H1 (cell line): Measurements from ENCODE around the gene CYBB. TPM values are rescaled to one million over a fixed set of nuclear protein-coding genes. Genes with fewer than 3 reads are reported as not detected.

ENCODE experiments used
- CTCF ChIA-PET: fragments of 300-600 bp; sonication (Branson Sonifier 250); formaldehyde crosslinking; loops from one replicate; lab custom pipeline; 2021; ENCODE audit not compliant: partially characterized antibody; lab: Charles Lee
- POLR2A ChIA-PET: fragments of 300-600 bp; sonication (Branson Sonifier 250); formaldehyde crosslinking; loops from one replicate; lab custom pipeline; 2021; ENCODE audit warnings: inconsistent platforms; ENCODE audit not compliant: partially characterized antibody; lab: Charles Lee
- DNase-seq, 2 experiments: peaks; one replicate each; pipeline versions ENCODE4 v3.0.0 to v3.0.0-alpha.2; 2010 to 2022; ENCODE audit warnings: low spot score in 2 of 2, low read depth in 1 of 2, mixed read lengths in 1 of 2
- FAIRE-seq: peaks from 2 replicates; lab custom pipeline; 2011; peaks lifted over from hg19 to GRCh38; lab: Jason Lieb, UNC
- H2AFZ ChIP-seq: 2 replicates; pipeline ENCODE4 v1.8.1; 2012; ENCODE audit warnings: low read length, inconsistent platforms
- H2AK5ac ChIP-seq: 2 replicates; pipeline ENCODE4 v1.6.1; 2013; ENCODE audit warnings: low read depth, low read length
- H2BK120ac ChIP-seq: replicated peaks from 2 replicates; pipeline ENCODE3; 2013; ENCODE audit warnings: low read depth, low read length, inconsistent platforms
- H2BK12ac ChIP-seq: 2 replicates; pipeline ENCODE4 v1.6.1; 2013; ENCODE audit warnings: low read depth, low read length
- H2BK15ac ChIP-seq: 2 replicates; pipeline ENCODE4 v1.6.1; 2013; ENCODE audit warnings: low read length
- H2BK20ac ChIP-seq: 2 replicates; pipeline ENCODE4 v1.6.1; 2013; ENCODE audit warnings: low read length
- H2BK5ac ChIP-seq: 2 replicates; pipeline ENCODE4 v1.6.1; 2013; ENCODE audit warnings: low read depth, low read length
- H3K14ac ChIP-seq: 2 replicates; pipeline ENCODE4 v1.6.1; 2013; ENCODE audit warnings: inconsistent platforms; ENCODE audit not compliant: insufficient read length
- H3K18ac ChIP-seq: 2 replicates; pipeline ENCODE4 v1.6.1; 2013; ENCODE audit warnings: low read length; ENCODE audit errors: extremely low read depth
- H3K23ac ChIP-seq: 2 replicates; pipeline ENCODE4 v1.6.1; 2013; ENCODE audit warnings: inconsistent platforms; ENCODE audit not compliant: insufficient read length
- H3K23me2 ChIP-seq: 2 replicates; pipeline ENCODE4 v1.6.1; 2013; ENCODE audit warnings: low read depth, low read length
- H3K27ac ChIP-seq: 2 replicates; pipeline ENCODE4 v1.6.1; 2011; ENCODE audit warnings: low read depth, low read length, inconsistent platforms
- H3K27me3 ChIP-seq, 4 experiments: replicated peaks in 1 of 4; 1 replicate in 1 of 4; 2 replicates in 3 of 4; pipeline versions ENCODE4 v1.6.1 to v1.8.1; 2011 to 2013; ENCODE audit warnings: low read length in 3 of 4, mild to moderate bottlenecking in 3 of 4, inconsistent platforms in 2 of 4, mixed read lengths in 2 of 4, moderate library complexity in 1 of 4; ENCODE audit not compliant: control insufficient read depth in 3 of 4, insufficient read depth in 3 of 4; ENCODE audit errors: extremely low read depth in 1 of 4
- H3K36me3 ChIP-seq, 4 experiments: 2 replicates each; pipeline versions ENCODE4 v1.6.1 to v1.8.1; 2011 to 2013; ENCODE audit warnings: mild to moderate bottlenecking in 4 of 4, low read length in 3 of 4, moderate library complexity in 2 of 4, control low read depth in 1 of 4, inconsistent platforms in 1 of 4; ENCODE audit not compliant: insufficient read depth in 4 of 4, control insufficient read depth in 2 of 4
- H3K4ac ChIP-seq: replicated peaks from 2 replicates; pipeline ENCODE3; 2013; ENCODE audit warnings: low read length, low read depth, mixed read lengths, inconsistent platforms; ENCODE audit not compliant: insufficient read length
- H3K4me1 ChIP-seq, 4 experiments: replicated peaks in 1 of 4; 1 replicate in 1 of 4; 2 replicates in 3 of 4; pipeline versions ENCODE4 v1.6.1 to v1.8.1; 2011 to 2013; ENCODE audit warnings: low read length in 3 of 4, inconsistent platforms in 2 of 4, mixed read lengths in 1 of 4; ENCODE audit not compliant: insufficient read depth in 4 of 4, control insufficient read depth in 3 of 4
- H3K4me2 ChIP-seq, 2 experiments: 2 replicates each; pipeline versions ENCODE4 v1.6.1 to v1.8.1; 2011 to 2013; ENCODE audit warnings: low read depth in 2 of 2, low read length in 2 of 2, control low read depth in 1 of 2, inconsistent platforms in 1 of 2, mild to moderate bottlenecking in 1 of 2; ENCODE audit not compliant: insufficient read depth in 1 of 2
- H3K4me3 ChIP-seq, 4 experiments: fragments of 200-600, 300-600 bp in 1 of 4; sonication (generic), shearing (Covaris generic), sonication (Bioruptor Twin) in 1 of 4; 2 replicates each; pipeline versions ENCODE4 v1.5.1 to v1.8.1; 2011 to 2016; ENCODE audit warnings: low read length in 4 of 4, low read depth in 3 of 4, control low read depth in 2 of 4, inconsistent platforms in 2 of 4, mild to moderate bottlenecking in 2 of 4, mixed read lengths in 1 of 4, moderate library complexity in 1 of 4; ENCODE audit not compliant: insufficient read depth in 2 of 4; ENCODE audit errors: extremely low read depth in 1 of 4
- H3K56ac ChIP-seq: replicated peaks from 2 replicates; pipeline ENCODE3; 2013; ENCODE audit warnings: low read depth, mild to moderate bottlenecking, mixed read lengths, low read length, inconsistent platforms; ENCODE audit not compliant: insufficient read length
- H3K79me1 ChIP-seq: 2 replicates; pipeline ENCODE4 v1.6.1; 2013; ENCODE audit warnings: low read depth, low read length, control low read depth
- H3K79me2 ChIP-seq, 2 experiments: 2 replicates each; pipeline versions ENCODE4 v1.6.1 to v1.8.1; 2012 to 2013; ENCODE audit warnings: low read length in 2 of 2, mild to moderate bottlenecking in 2 of 2, inconsistent platforms in 1 of 2; ENCODE audit not compliant: insufficient read depth in 2 of 2, control insufficient read depth in 1 of 2
- H3K9ac ChIP-seq, 4 experiments: replicated peaks in 1 of 4; 1 replicate in 1 of 4; 2 replicates in 3 of 4; pipeline versions ENCODE4 v1.6.1 to v1.8.1; 2011 to 2013; ENCODE audit warnings: low read depth in 3 of 4, low read length in 3 of 4, control low read depth in 2 of 4, mild to moderate bottlenecking in 2 of 4, moderate library complexity in 2 of 4, inconsistent platforms in 1 of 4; ENCODE audit errors: extremely low read depth in 1 of 4
- H3K9me3 ChIP-seq, 2 experiments: 2 replicates each; pipeline versions ENCODE4 v1.6.1 to v1.8.1; 2012 to 2013; ENCODE audit warnings: mild to moderate bottlenecking in 2 of 2, moderate library complexity in 2 of 2, control low read depth in 1 of 2, inconsistent platforms in 1 of 2, low read depth in 1 of 2, low read length in 1 of 2, mixed read lengths in 1 of 2; ENCODE audit not compliant: insufficient read depth in 2 of 2
- H4K20me1 ChIP-seq, 2 experiments: replicated peaks in 1 of 2; 2 replicates each; pipeline versions ENCODE3 to v1.8.1; 2011 to 2013; ENCODE audit warnings: inconsistent platforms in 2 of 2, low read length in 2 of 2, mild to moderate bottlenecking in 1 of 2; ENCODE audit not compliant: insufficient read depth in 2 of 2, control insufficient read depth in 1 of 2
- H4K5ac ChIP-seq: 2 replicates; pipeline ENCODE4 v1.6.1; 2013; ENCODE audit warnings: low read length, low read depth, mixed read lengths, inconsistent platforms; ENCODE audit not compliant: insufficient read length
- H4K8ac ChIP-seq: 2 replicates; pipeline ENCODE4 v1.8.0; 2013; ENCODE audit warnings: mild to moderate bottlenecking, moderate library complexity, low read length, inconsistent platforms; ENCODE audit not compliant: insufficient read depth; ENCODE audit errors: extremely low read depth
- H4K91ac ChIP-seq: replicated peaks from 2 replicates; pipeline ENCODE3; 2013; ENCODE audit warnings: low read length, mixed read lengths, inconsistent platforms; ENCODE audit not compliant: insufficient read length
- CTBP2 ChIP-seq: IDR thresholded peaks from 2 replicates; pipeline ENCODE4 v1.7.0; 2011; ENCODE audit warnings: borderline replicate concordance, mild to moderate bottlenecking, moderate library complexity, mixed read lengths, low read length; ENCODE audit not compliant: insufficient read depth, insufficient read length
- GTF2F1 ChIP-seq: IDR thresholded peaks from 2 replicates; pipeline ENCODE4 v1.6.1; 2012; ENCODE audit warnings: low read depth, low read length, improper control_type of control experiment, borderline replicate concordance
- TAF7 ChIP-seq: optimal IDR thresholded peaks from 2 replicates; pipeline ENCODE3; 2011; ENCODE audit warnings: low read depth, mild to moderate bottlenecking, inconsistent platforms, low read length, moderate library complexity, borderline replicate concordance
- WGBS, 2 experiments: shearing (Covaris generic) in 1 of 2; methylation state at CpG; one replicate each; pipeline versions ENCODE4 v1.1.6 to v1.1.7; 2013 to 2015; ENCODE audit warnings: low lambda C conversion rate in 2 of 2, mixed read lengths in 2 of 2, inconsistent platforms in 1 of 2, low coverage in 1 of 2, missing lambda C conversion rate in 1 of 2; ENCODE audit not compliant: insufficient replicate concordance in 2 of 2, insufficient coverage in 1 of 2, insufficient read length in 1 of 2; ENCODE audit errors: extremely low coverage in 1 of 2, missing lambda C conversion rate in 1 of 2; 5-methylcytosine and 5-hydroxymethylcytosine counted together
- polyA plus RNA-seq, 7 experiments: library from polyadenylated mRNA; depleted of rRNA in 3 of 7; stranded (reverse) in 5 of 7; unstranded in 2 of 7; fragments of >200 nt in 5 of 7; fragments of 200-250 nt in 2 of 7; gene quantifications; 1 replicate in 5 of 7; 2 replicates in 1 of 7; 4 replicates in 1 of 7; pipeline versions ENCODE4 v1.2.1 to v1.2.3, GENCODE V29; 2011 to 2013; ENCODE audit warnings: missing spikeins in 2 of 7, mixed read lengths in 2 of 7
- total RNA-seq: library from RNA; stranded (reverse); fragmentation: NEBNext Ultra II Directional; extraction: Animal tissue kit (Norgen Biotek cat#: 25700); gene quantifications from 2 replicates; pipeline ENCODE4 v1.2.1, GENCODE V29; 2021

The CYBB gene
- total and polyA plus RNA-seq, 2 of the 8 experiments (the other 6 are each of a cell fraction or from before 2014, with no cell fraction given): 0.03 to 0.09 TPM

DNA sequence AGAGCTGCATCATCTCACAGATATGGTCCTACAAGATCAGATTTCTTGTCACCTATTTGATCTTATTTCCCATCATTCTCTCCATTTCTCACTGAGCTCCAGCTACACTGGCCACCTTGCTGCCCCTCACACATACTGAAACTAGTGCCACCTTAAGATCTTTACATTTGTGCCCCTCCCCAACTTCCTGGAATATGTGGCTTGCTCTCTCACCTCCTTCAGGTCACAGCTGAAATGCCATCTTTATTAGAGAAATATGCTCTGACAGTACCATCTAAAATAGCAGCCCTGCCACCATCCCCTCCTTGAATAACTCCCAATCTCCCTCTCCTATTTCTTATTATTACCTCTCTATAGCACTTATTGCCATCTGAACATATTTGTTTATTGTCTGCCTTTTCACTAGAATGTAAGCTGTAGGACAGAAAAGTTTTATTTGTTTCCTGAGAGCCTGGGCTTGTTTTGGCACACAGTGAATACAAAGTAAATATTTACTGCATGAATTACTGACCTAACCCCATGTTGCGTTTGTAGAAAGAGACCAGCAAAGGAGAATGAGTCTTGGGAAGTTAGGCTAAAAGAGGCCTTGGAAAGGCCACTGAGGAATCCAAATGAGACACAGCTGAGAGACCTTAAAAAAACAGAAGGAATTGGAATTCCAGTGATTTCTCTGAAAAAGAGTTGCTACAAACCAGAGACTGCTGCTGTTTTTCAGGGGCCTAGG, 44.8 kb downstream of the CYBB start:
- H3K9ac ChIP-seq: no peak overlapping the region
- H3K23ac ChIP-seq: no peak overlapping the region
- no peaks in the 10 kb centered on the region for H3K79me1 ChIP-seq
- no peak overlapping the region for H2AFZ ChIP-seq
- H3K27ac ChIP-seq: no peak overlapping the region
- no peaks in the 10 kb centered on the region for H3K27me3 ChIP-seq
- H2BK15ac ChIP-seq: no peak overlapping the region
- no peak overlapping the region for H3K4me3 ChIP-seq
- H4K20me1 ChIP-seq: no peaks in the 10 kb centered on the region
- no peak overlapping the region for H3K4me2 ChIP-seq
- FAIRE-seq (no peak), DNase-seq (no peak)
- no peak overlapping the region for H3K56ac ChIP-seq
- no peak overlapping the region for H2BK5ac ChIP-seq
- H4K5ac ChIP-seq: no peak overlapping the region
- no peak overlapping the region for H2BK120ac ChIP-seq
- H2BK12ac ChIP-seq: no peak overlapping the region
- H3K18ac ChIP-seq: no peak overlapping the region
- H4K8ac ChIP-seq: no peak overlapping the region
- H3K14ac ChIP-seq: no peak overlapping the region
- ChIA-PET POLR2A (no interaction called here), CTCF (interaction anchor here (0.7 to 5.9 kb wide), 30 partner anchors 10 to 523 kb away, joined by 3 to 60 read pairs (median 4); no protein-coding TSS in a partner anchor)
- H3K79me2 ChIP-seq: no peaks in the 10 kb centered on the region
- H4K91ac ChIP-seq: no peak overlapping the region
- H2AK5ac ChIP-seq: no peak overlapping the region
- no peak overlapping the region for H2BK20ac ChIP-seq
- no peaks in the 10 kb centered on the region for H3K4me1 ChIP-seq
- H3K23me2 ChIP-seq: no peaks in the 10 kb centered on the region
- no peaks in the 10 kb centered on the region for H3K36me3 ChIP-seq
- 83% methylated on average over 1 of the region's 1 CpG; no CpG with 5 or more reads in 1 of the 2 experiments for WGBS, 2 experiments
- H3K9me3 ChIP-seq: no peaks in the 10 kb centered on the region
- no peak overlapping the region for H3K4ac ChIP-seq
- TF ChIP-seq CTBP2: no peak
- no peak for TF ChIP-seq GTF2F1
- TF ChIP-seq TAF7: no peak
